Fibroblast of the aortic adventitia (primary cell): ENCODE measurements around the gene FAM181A. TPM values are rescaled to one million over a fixed set of nuclear protein-coding genes. Genes with fewer than 3 reads are reported as not detected.

ENCODE experiments used
- DNase-seq: peaks from one replicate; pipeline ENCODE4 v3.0.0-alpha.2; 2010; ENCODE audit warnings: low read depth
- H3K4me3 ChIP-seq: 2 replicates; pipeline ENCODE4 v1.5.1; 2011; ENCODE audit warnings: low read depth, mild to moderate bottlenecking, control low read depth, low read length, moderate library complexity
- CTCF ChIP-seq: IDR thresholded peaks from 2 replicates; pipeline ENCODE4 v1.5.1; 2011; ENCODE audit warnings: mild to moderate bottlenecking, low read length, control low read depth, inconsistent platforms; ENCODE audit not compliant: insufficient read depth
- total RNA-seq: library from RNA; depleted of rRNA; stranded (reverse); fragments of >200 nt; gene quantifications from 2 replicates; pipeline ENCODE4 v1.2.3, GENCODE V29; 2012; ENCODE audit warnings: low replicate concordance

FAM181A gene
- total RNA-seq, 1 donor: not detected

- TF ChIP-seq CTCF: no peak
- no peak for DNase-seq
These were observed 20.1 kb downstream of the FAM181A start for GRCh38 chr14:93947282-93947681.

GRCh38 chr14:93949511-93950075 is 22.4 kb downstream of the FAM181A start:
- no peak overlapping the region for H3K4me3 ChIP-seq
- TF ChIP-seq CTCF: no peak
- DNase-seq: no peak

More at GRCh38 chr14:93947282-93947681, 20.1 kb downstream of the FAM181A start:
- no peak overlapping the region for H3K4me3 ChIP-seq

- no peak for TF ChIP-seq CTCF
- no peak overlapping the region for H3K4me3 ChIP-seq
- DNase-seq: no peak
These were observed 23.9 kb downstream of the FAM181A start for GRCh38 chr14:93950948-93951634.

- no peak overlapping the region for H3K4me3 ChIP-seq
- DNase-seq: no peak
- no peak for TF ChIP-seq CTCF
These were observed 24.7 kb downstream of the FAM181A start for GRCh38 chr14:93951635-93952540.

GRCh38 chr14:93952829-93953228 is 25.7 kb downstream of the FAM181A start:
- TF ChIP-seq CTCF: no peak
- DNase-seq: no peak
- no peak overlapping the region for H3K4me3 ChIP-seq

- TF ChIP-seq CTCF: no peak
- DNase-seq: no peak
- H3K4me3 ChIP-seq: no peak overlapping the region
These were observed 26.1 kb downstream of the FAM181A start for GRCh38 chr14:93953263-93953662.
